ENCODE data around the gene SUPT20H.
"Not testable (repeated sequence)": the region's sequence is repeated elsewhere in the genome, so short reads cannot be mapped to it uniquely, and the experiment has no call there.

The SUPT20H gene

GRCh38 chr13:37089495-37089894, 30.0 kb upstream of the SUPT20H start:
- no peak overlapping the region for H3K4me3 Mint-ChIP-seq
- no peak for DNase-seq (ENCODE audit: low spot score in 2 of 2)
- H3K36me3 Mint-ChIP-seq: no peaks in the 10 kb centered on the region
- no peaks in the 10 kb centered on the region for H3K4me1 Mint-ChIP-seq
- no peak overlapping the region for H3K27ac Mint-ChIP-seq
- H3K9me3 Mint-ChIP-seq: no peaks in the 10 kb centered on the region
- ATAC-seq (ENCODE audit: low read depth): no peak
- H3K27me3 Mint-ChIP-seq: peaks cover 13% of the 10 kb centered on the region

- Mint-ChIP-seq H3K4me1 (no peaks in the 10 kb centered on the region), H3K4me3 (no peak overlapping the region), H3K27me3 (peaks cover 13% of the 10 kb centered on the region), H3K9me3 (no peaks in the 10 kb centered on the region), H3K27ac (no peak overlapping the region), H3K36me3 (no peaks in the 10 kb centered on the region)
- DNase-seq (ENCODE audit: low spot score in 2 of 2) (no peak), ATAC-seq (ENCODE audit: low read depth) (no peak)
These were observed 28.0 kb upstream of the SUPT20H start for GRCh38 chr13:37087486-37087885.

GRCh38 chr13:37085606-37086005, 26.1 kb upstream of the SUPT20H start:
- DNase-seq (ENCODE audit: low spot score in 2 of 2): no peak
- no peaks in the 10 kb centered on the region for H3K36me3 Mint-ChIP-seq
- no peak overlapping the region for H3K27ac Mint-ChIP-seq
- no peak for ATAC-seq (ENCODE audit: low read depth)
- H3K4me3 Mint-ChIP-seq: no peak overlapping the region
- no peaks in the 10 kb centered on the region for H3K4me1 Mint-ChIP-seq
- H3K27me3 Mint-ChIP-seq: peaks cover 14% of the 10 kb centered on the region
- H3K9me3 Mint-ChIP-seq: no peaks in the 10 kb centered on the region

- Mint-ChIP-seq H3K4me3 (no peak overlapping the region), H3K36me3 (no peaks in the 10 kb centered on the region), H3K27me3 (peaks cover 7% of the 10 kb centered on the region), H3K27ac (no peak overlapping the region), H3K4me1 (no peaks in the 10 kb centered on the region), H3K9me3 (no peaks in the 10 kb centered on the region)
- ATAC-seq (ENCODE audit: low read depth): no peak
- no peak for DNase-seq (ENCODE audit: low spot score in 2 of 2)
These were observed 17.3 kb upstream of the SUPT20H start for GRCh38 chr13:37076818-37077217.

GRCh38 chr13:37075164-37075563, 15.7 kb upstream of the SUPT20H start:
- ATAC-seq (ENCODE audit: low read depth) (no peak), DNase-seq (ENCODE audit: low spot score in 2 of 2) (no peak)
- Mint-ChIP-seq H3K4me3 (no peak overlapping the region), H3K36me3 (no peaks in the 10 kb centered on the region), H3K27me3 (peaks cover 4% of the 10 kb centered on the region), H3K4me1 (no peaks in the 10 kb centered on the region), H3K9me3 (no peaks in the 10 kb centered on the region), H3K27ac (no peak overlapping the region)

GRCh38 chr13:37074703-37075102, 15.2 kb upstream of the SUPT20H start:
- Mint-ChIP-seq H3K27ac (no peak overlapping the region), H3K36me3 (no peaks in the 10 kb centered on the region), H3K27me3 (peaks cover 4% of the 10 kb centered on the region), H3K4me1 (no peaks in the 10 kb centered on the region), H3K4me3 (no peak overlapping the region), H3K9me3 (no peaks in the 10 kb centered on the region)
- no peak for DNase-seq (ENCODE audit: low spot score in 2 of 2)
- peak; percentile 35 for ATAC-seq (ENCODE audit: low read depth)

GRCh38 chr13:37072024-37072423, 12.5 kb upstream of the SUPT20H start:
- H3K36me3 Mint-ChIP-seq: no peaks in the 10 kb centered on the region
- H3K9me3 Mint-ChIP-seq: no peaks in the 10 kb centered on the region
- ATAC-seq (ENCODE audit: low read depth) (no peak), DNase-seq (ENCODE audit: low spot score in 2 of 2) (no peak)
- H3K4me3 Mint-ChIP-seq: no peak overlapping the region
- peaks cover 5% of the 10 kb centered on the region for H3K4me1 Mint-ChIP-seq
- H3K27me3 Mint-ChIP-seq: peaks cover 6% of the 10 kb centered on the region
- no peak overlapping the region for H3K27ac Mint-ChIP-seq

- Mint-ChIP-seq H3K9me3 (no peaks in the 10 kb centered on the region), H3K36me3 (no peaks in the 10 kb centered on the region), H3K4me3 (no peak overlapping the region), H3K27me3 (peaks cover 8% of the 10 kb centered on the region), H3K4me1 (peaks cover 5% of the 10 kb centered on the region), H3K27ac (no peak overlapping the region)
- ATAC-seq (ENCODE audit: low read depth) (no peak), DNase-seq (ENCODE audit: low spot score in 2 of 2) (no peak)
These were observed 11.5 kb upstream of the SUPT20H start for GRCh38 chr13:37070956-37071355.

GRCh38 chr13:37070145-37070695, 10.7 kb upstream of the SUPT20H start:
- H3K4me3 Mint-ChIP-seq: no peak overlapping the region
- H3K27me3 Mint-ChIP-seq: peaks cover 8% of the 10 kb centered on the region

GRCh38 chr13:37069597-37070103, 10.2 kb upstream of the SUPT20H start:
- Mint-ChIP-seq H3K27ac (no peak overlapping the region), H3K4me1 (peaks cover 5% of the 10 kb centered on the region), H3K9me3 (no peaks in the 10 kb centered on the region), H3K4me3 (no peak overlapping the region), H3K36me3 (no peaks in the 10 kb centered on the region), H3K27me3 (peaks cover 10% of the 10 kb centered on the region)
- no peak for ATAC-seq (ENCODE audit: low read depth)
- DNase-seq (ENCODE audit: low spot score in 2 of 2): no peak

More at GRCh38 chr13:37070145-37070695, 10.7 kb upstream of the SUPT20H start:
- Mint-ChIP-seq H3K36me3 (no peaks in the 10 kb centered on the region), H3K9me3 (no peaks in the 10 kb centered on the region), H3K27ac (no peak overlapping the region), H3K4me1 (peaks cover 5% of the 10 kb centered on the region)
- no peak for ATAC-seq (ENCODE audit: low read depth)
- DNase-seq (ENCODE audit: low spot score in 2 of 2): no peak

GRCh38 chr13:37068962-37069361, 9.5 kb upstream of the SUPT20H start:
- no peak for DNase-seq (ENCODE audit: low spot score in 2 of 2)
- H3K9me3 Mint-ChIP-seq: no peaks in the 10 kb centered on the region
- H3K36me3 Mint-ChIP-seq: no peaks in the 10 kb centered on the region
- no peak overlapping the region for H3K27ac Mint-ChIP-seq
- peaks cover 5% of the 10 kb centered on the region for H3K4me1 Mint-ChIP-seq
- no peak overlapping the region for H3K4me3 Mint-ChIP-seq
- H3K27me3 Mint-ChIP-seq: peaks cover 10% of the 10 kb centered on the region
- no peak for ATAC-seq (ENCODE audit: low read depth)

- ATAC-seq (ENCODE audit: low read depth) (peak; percentile 34), DNase-seq (ENCODE audit: low spot score in 2 of 2) (no peak)
- Mint-ChIP-seq H3K36me3 (no peaks in the 10 kb centered on the region), H3K4me3 (no peak overlapping the region), H3K9me3 (no peaks in the 10 kb centered on the region), H3K27ac (no peak overlapping the region), H3K4me1 (peaks cover 5% of the 10 kb centered on the region), H3K27me3 (peaks cover 8% of the 10 kb centered on the region)
These were observed 8.4 kb upstream of the SUPT20H start for GRCh38 chr13:37067874-37068273.

- H3K27ac Mint-ChIP-seq: no peak overlapping the region
- peaks cover 7% of the 10 kb centered on the region for H3K27me3 Mint-ChIP-seq
- no peaks in the 10 kb centered on the region for H3K9me3 Mint-ChIP-seq
- peaks cover 5% of the 10 kb centered on the region for H3K4me1 Mint-ChIP-seq
- H3K4me3 Mint-ChIP-seq: no peak overlapping the region
- DNase-seq (ENCODE audit: low spot score in 2 of 2) (no peak), ATAC-seq (ENCODE audit: low read depth) (no peak)
- H3K36me3 Mint-ChIP-seq: no peaks in the 10 kb centered on the region
These were observed 6.5 kb upstream of the SUPT20H start for GRCh38 chr13:37065890-37066526.

- ATAC-seq (ENCODE audit: low read depth) (peak; percentile 23), DNase-seq (ENCODE audit: low spot score in 2 of 2) (no peak)
- H3K4me3 Mint-ChIP-seq: peak overlapping the region; percentile 94
- H3K36me3 Mint-ChIP-seq: peaks cover 5% of the 10 kb centered on the region
- no peaks in the 10 kb centered on the region for H3K9me3 Mint-ChIP-seq
- peaks cover 8% of the 10 kb centered on the region for H3K4me1 Mint-ChIP-seq
- H3K27ac Mint-ChIP-seq: peak overlapping the region; percentile 97
- peaks cover 2% of the 10 kb centered on the region for H3K27me3 Mint-ChIP-seq
These were observed 332 bp upstream of the SUPT20H start for GRCh38 chr13:37059848-37060192.

GRCh38 chr13:37056228-37056627, 3.3 kb downstream of the SUPT20H start:
- not testable (repeated sequence) for H3K27ac Mint-ChIP-seq; ATAC-seq (ENCODE audit: low read depth); H3K9me3 Mint-ChIP-seq; DNase-seq (ENCODE audit: low spot score in 2 of 2); H3K4me3 Mint-ChIP-seq; H3K27me3 Mint-ChIP-seq
- H3K4me1 Mint-ChIP-seq: peaks cover 17% of the 10 kb centered on the region
- H3K36me3 Mint-ChIP-seq: peaks cover 12% of the 10 kb centered on the region
